Kidney epithelial cell (primary cell): ENCODE results near the gene ARHGDIG. TPM values are rescaled to one million over a fixed set of nuclear protein-coding genes. Genes with fewer than 3 reads are reported as not detected.

ENCODE experiments used
- DNase-seq: peaks from one replicate; pipeline ENCODE4 v3.0.0-alpha.2; 2010; ENCODE audit warnings: low read depth
- H3K27me3 ChIP-seq: 2 replicates; pipeline ENCODE4 v1.6.0; 2011; ENCODE audit warnings: low read length; ENCODE audit not compliant: control insufficient read depth, insufficient read depth
- H3K36me3 ChIP-seq: 2 replicates; pipeline ENCODE4 v1.5.1; 2011; ENCODE audit warnings: low read length; ENCODE audit not compliant: control insufficient read depth, insufficient read depth
- H3K4me3 ChIP-seq: 2 replicates; pipeline ENCODE4 v1.5.1; 2011; ENCODE audit warnings: low read depth, mild to moderate bottlenecking, control low read depth, low read length
- total RNA-seq: library from RNA; depleted of rRNA; stranded (reverse); fragments of >200 nt; gene quantifications from 2 replicates; pipeline ENCODE4 v1.2.3, GENCODE V29; 2015
- TF ChIP-seq, protein P1 (sequence below): IDR thresholded peaks from 2 replicates; pipeline ENCODE4 v1.5.1; 2011; ENCODE audit warnings: mild to moderate bottlenecking, moderate library complexity, low read length, control low read depth, inconsistent platforms; ENCODE audit not compliant: insufficient read depth, poor library complexity, severe bottlenecking

The ARHGDIG gene
- 0.62 and 0.96 TPM in 2 replicates for total RNA-seq

DNA sequence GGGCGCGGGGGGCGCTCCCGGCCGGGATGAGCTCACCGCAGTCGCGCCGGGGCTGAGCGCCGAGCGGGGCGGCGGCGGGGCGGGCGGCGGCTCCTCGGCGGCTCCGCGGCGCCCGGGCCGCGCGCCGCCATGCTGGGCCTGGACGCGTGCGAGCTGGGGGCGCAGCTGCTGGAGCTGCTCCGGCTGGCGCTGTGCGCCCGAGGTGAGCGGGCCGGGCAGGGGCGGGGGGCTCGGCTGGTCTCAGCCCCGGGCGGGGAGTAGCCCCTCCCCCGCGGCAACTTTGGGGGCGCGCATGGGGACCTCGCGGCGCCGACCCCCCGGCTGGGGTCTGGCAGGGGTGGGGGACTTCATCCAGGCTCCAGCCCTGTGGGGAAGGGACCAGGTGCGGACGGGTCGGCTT, at the start of gene ARHGDIG:
Gene ARHGDIG, plus strand, starts transcription at position 40 of the 400 bp plus-strand sequence. Its CDS starts 90 bp downstream, at position 130.
- TF ChIP-seq, protein P1, sequence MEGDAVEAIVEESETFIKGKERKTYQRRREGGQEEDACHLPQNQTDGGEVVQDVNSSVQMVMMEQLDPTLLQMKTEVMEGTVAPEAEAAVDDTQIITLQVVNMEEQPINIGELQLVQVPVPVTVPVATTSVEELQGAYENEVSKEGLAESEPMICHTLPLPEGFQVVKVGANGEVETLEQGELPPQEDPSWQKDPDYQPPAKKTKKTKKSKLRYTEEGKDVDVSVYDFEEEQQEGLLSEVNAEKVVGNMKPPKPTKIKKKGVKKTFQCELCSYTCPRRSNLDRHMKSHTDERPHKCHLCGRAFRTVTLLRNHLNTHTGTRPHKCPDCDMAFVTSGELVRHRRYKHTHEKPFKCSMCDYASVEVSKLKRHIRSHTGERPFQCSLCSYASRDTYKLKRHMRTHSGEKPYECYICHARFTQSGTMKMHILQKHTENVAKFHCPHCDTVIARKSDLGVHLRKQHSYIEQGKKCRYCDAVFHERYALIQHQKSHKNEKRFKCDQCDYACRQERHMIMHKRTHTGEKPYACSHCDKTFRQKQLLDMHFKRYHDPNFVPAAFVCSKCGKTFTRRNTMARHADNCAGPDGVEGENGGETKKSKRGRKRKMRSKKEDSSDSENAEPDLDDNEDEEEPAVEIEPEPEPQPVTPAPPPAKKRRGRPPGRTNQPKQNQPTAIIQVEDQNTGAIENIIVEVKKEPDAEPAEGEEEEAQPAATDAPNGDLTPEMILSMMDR: no peak
- no peak for DNase-seq
- H3K27me3 ChIP-seq: peaks cover 42% of the 10 kb centered on the region
- H3K4me3 ChIP-seq: peak within 1 kb of the TSS; percentile 10
- no peaks in the 10 kb centered on the region for H3K36me3 ChIP-seq

- TF ChIP-seq, protein P1: no peak
- Histone ChIP-seq H3K4me3 (no peak overlapping the region), H3K36me3 (peaks cover under 1% of the 10 kb centered on the region), H3K27me3 (no peaks in the 10 kb centered on the region)
- DNase-seq: no peak
Measured at GRCh38 chr16:230949-231348, 49.4 kb upstream of the ARHGDIG start.

- H3K36me3 ChIP-seq: no peaks in the 10 kb centered on the region
- H3K27me3 ChIP-seq: no peaks in the 10 kb centered on the region
- peak; percentile 53 for DNase-seq
- H3K4me3 ChIP-seq: peak within 1 kb of the TSS; percentile 93
- TF ChIP-seq, protein P1: peak; percentile 62
Measured at GRCh38 chr16:234468-235305, 45.7 kb upstream of the ARHGDIG start, which contains the start of gene FAM234A. Gene FAM234A (plus strand): TSS chr16:234821. CDS start chr16:254414, 19,593 bp downstream.

DNA sequence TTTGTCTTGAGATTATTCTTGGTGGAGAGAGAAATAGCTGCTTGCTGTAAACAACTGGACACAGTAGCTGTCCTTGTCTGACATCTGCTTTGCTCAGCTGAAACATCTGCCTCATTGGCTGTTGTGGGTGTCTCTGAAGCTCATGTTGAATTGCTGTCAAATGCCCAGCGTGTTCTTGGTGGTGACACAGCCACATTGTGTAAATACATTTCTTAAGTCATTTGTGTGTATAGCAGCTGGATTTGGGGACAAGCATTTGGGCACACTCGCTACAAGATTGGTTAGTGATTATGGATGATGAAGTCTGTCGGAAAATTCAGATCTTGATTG, 40.5 kb upstream of the ARHGDIG start:
- TF ChIP-seq, protein P1: no peak
- Histone ChIP-seq H3K4me3 (no peak overlapping the region), H3K36me3 (no peaks in the 10 kb centered on the region), H3K27me3 (no peaks in the 10 kb centered on the region)
- DNase-seq: no peak

DNA sequence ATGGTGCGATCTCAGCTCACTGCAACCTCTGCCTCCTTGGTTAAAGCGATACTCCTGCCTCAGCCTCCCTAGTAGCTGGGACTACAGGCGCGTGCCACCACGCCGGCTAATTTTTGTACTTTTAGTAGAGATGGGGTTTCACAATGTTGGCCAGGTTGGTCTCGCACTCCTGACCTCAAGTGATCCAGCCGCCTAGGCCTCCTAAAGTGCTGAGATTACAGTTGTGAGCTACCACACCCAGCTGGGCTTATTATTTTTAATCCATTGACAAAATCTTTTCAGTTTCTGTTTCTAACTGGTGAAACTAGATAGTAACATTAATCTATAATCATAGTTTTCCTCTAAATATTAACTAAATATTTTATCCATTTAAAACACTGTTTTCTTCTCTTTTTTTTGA, 39.8 kb upstream of the ARHGDIG start:
- TF ChIP-seq, protein P1: no peak
- DNase-seq: no peak
- H3K4me3 ChIP-seq: no peak overlapping the region
- H3K36me3 ChIP-seq: no peaks in the 10 kb centered on the region
- H3K27me3 ChIP-seq: no peaks in the 10 kb centered on the region
